ENCODE results near the gene PDSS2.

- no peak for TF ChIP-seq KDM5A (IDR thresholded peaks at IDR 0.05; ENCODE audit: low read length)
- no peak for TF ChIP-seq CREB1 (IDR thresholded peaks at IDR 0.05)
- no peak for TF ChIP-seq CTCF (IDR thresholded peaks at IDR 0.05; ENCODE audit: control extremely low read depth in 1 of 3, insufficient read depth in 1 of 3, low read depth in 1 of 3, low read length in 3 of 3)
- TF ChIP-seq JUND (IDR thresholded peaks at IDR 0.05; ENCODE audit: low read length), result no peak
- no peak for TF ChIP-seq BRCA1 (IDR thresholded peaks at IDR 0.05; ENCODE audit: low read depth, low read length)
- no peak for TF ChIP-seq EGR1 (IDR thresholded peaks at IDR 0.05; ENCODE audit: borderline replicate concordance, low read depth, low read length)
- no peak for TF ChIP-seq RAD21 (IDR thresholded peaks at IDR 0.05 in 1 of 2, conservative IDR thresholded peaks at IDR 0.05 in 1 of 2; ENCODE audit: low read depth in 2 of 2, low read length in 2 of 2)
- no peak for TF ChIP-seq POLR2AphosphoS5 (IDR thresholded peaks at IDR 0.05; ENCODE audit: low read depth, low read length)
- TF ChIP-seq POU5F1 (IDR thresholded peaks at IDR 0.05; ENCODE audit: low read depth, low read length), result no peak
- no peak for TF ChIP-seq TAF1 (IDR thresholded peaks at IDR 0.05; ENCODE audit: low read depth, low read length)
- TF ChIP-seq JUN (IDR thresholded peaks at IDR 0.05; ENCODE audit: low read depth, low read length), result no peak
- no peak for TF ChIP-seq HDAC2 (IDR thresholded peaks at IDR 0.05; ENCODE audit: borderline replicate concordance in 1 of 2, low read depth in 2 of 2, low read length in 2 of 2)
- no peak for TF ChIP-seq CHD1 (IDR thresholded peaks at IDR 0.05; ENCODE audit: low read depth, low read length)
These were observed 19.8 kb upstream of the PDSS2 start for GRCh38 chr6:107479089-107479690.
